ENCODE results near the gene REG3A.

GRCh38 chr2:79128406-79128805 lies 31.1 kb downstream of the REG3A start:
- TF ChIP-seq POLR2AphosphoS5 (IDR thresholded peaks at IDR 0.05) (no peak), CTCF (IDR thresholded peaks at IDR 0.05) (no peak)
